Activated T-cell treated with anti-CD3 and anti-CD28 coated beads for 24 hours (primary cell): Measurements from ENCODE around the gene PLA2R1.

ENCODE experiments used
- DNase-seq: peaks from one replicate; pipeline ENCODE4 v3.0.0-alpha.2; 2020; ENCODE audit warnings: low read depth

PLA2R1 gene

GRCh38 chr2:159933040-159933726 is 129.2 kb downstream of the PLA2R1 start:
- no peak for DNase-seq

- no peak for DNase-seq
Measured at GRCh38 chr2:159926695-159927094, 135.7 kb downstream of the PLA2R1 start.

GRCh38 chr2:159925975-159926374 is 136.4 kb downstream of the PLA2R1 start:
- DNase-seq: no peak

GRCh38 chr2:159922563-159922962 is 139.9 kb downstream of the PLA2R1 start:
- no peak for DNase-seq

- peak; percentile 73 for DNase-seq
Measured at GRCh38 chr2:159921752-159922404, 140.5 kb downstream of the PLA2R1 start.

GRCh38 chr2:159916511-159916910 is 145.9 kb downstream of the PLA2R1 start:
- no peak for DNase-seq

- no peak for DNase-seq
Measured at GRCh38 chr2:159913900-159914299, 148.5 kb downstream of the PLA2R1 start.

- no peak for DNase-seq
Measured at GRCh38 chr2:159912580-159912979, 149.8 kb downstream of the PLA2R1 start.

GRCh38 chr2:159910951-159911350 is 151.5 kb downstream of the PLA2R1 start:
- DNase-seq: no peak

- no peak for DNase-seq
Measured at GRCh38 chr2:159908623-159909022, 153.8 kb downstream of the PLA2R1 start.

GRCh38 chr2:159907909-159908308 is 154.5 kb downstream of the PLA2R1 start:
- DNase-seq: no peak

GRCh38 chr2:159905926-159906714 is 156.3 kb downstream of the PLA2R1 start:
- DNase-seq: no peak

- no peak for DNase-seq
Measured at GRCh38 chr2:159904959-159905305, 157.5 kb downstream of the PLA2R1 start.

GRCh38 chr2:159904127-159904958 is 158.1 kb downstream of the PLA2R1 start, which contains the start of gene LY75:
Gene LY75, minus strand, starts transcription at chr2:159904756.
- peak; percentile 69 for DNase-seq

- peak; percentile 27 for DNase-seq
Measured at GRCh38 chr2:159903443-159904126, 158.8 kb downstream of the PLA2R1 start.

GRCh38 chr2:159902722-159903121 is 159.7 kb downstream of the PLA2R1 start:
- no peak for DNase-seq

GRCh38 chr2:159900343-159900742 is 162.1 kb downstream of the PLA2R1 start:
- no peak for DNase-seq

GRCh38 chr2:159898441-159898840 is 164.0 kb downstream of the PLA2R1 start:
- DNase-seq: no peak

- DNase-seq: no peak
Measured at GRCh38 chr2:159897720-159898119, 164.7 kb downstream of the PLA2R1 start.

GRCh38 chr2:159897081-159897480 is 165.3 kb downstream of the PLA2R1 start:
- no peak for DNase-seq

- no peak for DNase-seq
Measured at GRCh38 chr2:159895258-159896065, 167.0 kb downstream of the PLA2R1 start.
